Measurements from ENCODE around the gene GPATCH3.
"Not testable (repeated sequence)": the region's sequence is repeated elsewhere in the genome, so short reads cannot be mapped to it uniquely, and the experiment has no call there.

Gene GPATCH3, protein sequence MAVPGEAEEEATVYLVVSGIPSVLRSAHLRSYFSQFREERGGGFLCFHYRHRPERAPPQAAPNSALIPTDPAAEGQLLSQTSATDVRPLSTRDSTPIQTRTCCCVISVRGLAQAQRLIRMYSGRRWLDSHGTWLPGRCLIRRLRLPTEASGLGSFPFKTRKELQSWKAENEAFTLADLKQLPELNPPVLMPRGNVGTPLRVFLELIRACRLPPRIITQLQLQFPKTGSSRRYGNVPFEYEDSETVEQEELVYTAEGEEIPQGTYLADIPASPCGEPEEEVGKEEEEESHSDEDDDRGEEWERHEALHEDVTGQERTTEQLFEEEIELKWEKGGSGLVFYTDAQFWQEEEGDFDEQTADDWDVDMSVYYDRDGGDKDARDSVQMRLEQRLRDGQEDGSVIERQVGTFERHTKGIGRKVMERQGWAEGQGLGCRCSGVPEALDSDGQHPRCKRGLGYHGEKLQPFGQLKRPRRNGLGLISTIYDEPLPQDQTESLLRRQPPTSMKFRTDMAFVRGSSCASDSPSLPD

DNA sequence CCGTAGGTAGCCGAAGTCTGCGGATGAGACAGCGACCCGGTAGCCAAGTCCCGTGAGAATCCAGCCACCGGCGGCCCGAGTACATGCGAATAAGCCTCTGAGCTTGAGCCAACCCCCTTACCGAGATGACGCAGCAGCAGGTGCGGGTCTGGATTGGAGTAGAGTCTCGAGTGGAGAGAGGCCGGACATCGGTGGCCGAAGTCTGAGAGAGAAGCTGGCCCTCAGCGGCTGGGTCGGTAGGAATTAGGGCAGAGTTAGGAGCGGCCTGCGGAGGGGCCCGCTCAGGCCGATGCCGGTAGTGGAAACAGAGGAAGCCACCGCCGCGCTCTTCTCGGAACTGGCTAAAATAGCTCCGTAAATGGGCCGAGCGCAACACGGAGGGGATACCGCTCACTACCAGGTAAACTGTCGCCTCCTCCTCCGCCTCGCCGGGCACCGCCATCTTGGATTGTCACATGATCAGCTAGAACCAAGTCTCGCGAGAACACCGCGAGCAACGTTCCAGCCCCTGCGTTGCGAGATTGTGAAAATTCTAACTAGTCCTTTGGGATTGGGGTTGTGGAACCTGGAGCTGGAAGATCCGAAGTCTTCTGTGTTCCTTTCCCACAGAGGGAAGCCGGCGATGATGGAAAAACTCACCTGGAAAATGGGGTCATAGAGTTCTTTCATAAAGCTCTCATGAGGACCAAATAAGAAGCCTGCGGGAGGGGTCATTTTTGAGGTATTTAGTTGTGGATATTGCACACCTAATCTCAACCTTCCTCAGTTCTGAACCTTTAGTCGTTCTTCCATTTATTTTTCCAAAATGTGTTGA lies at the start of gene GPATCH3:
TSS of gene GPATCH3 (minus strand) at position 467 of the 814 bp plus-strand sequence. CDS start at position 442, 25 bp downstream.
- peak; percentile 92 for DNase-seq

DNA sequence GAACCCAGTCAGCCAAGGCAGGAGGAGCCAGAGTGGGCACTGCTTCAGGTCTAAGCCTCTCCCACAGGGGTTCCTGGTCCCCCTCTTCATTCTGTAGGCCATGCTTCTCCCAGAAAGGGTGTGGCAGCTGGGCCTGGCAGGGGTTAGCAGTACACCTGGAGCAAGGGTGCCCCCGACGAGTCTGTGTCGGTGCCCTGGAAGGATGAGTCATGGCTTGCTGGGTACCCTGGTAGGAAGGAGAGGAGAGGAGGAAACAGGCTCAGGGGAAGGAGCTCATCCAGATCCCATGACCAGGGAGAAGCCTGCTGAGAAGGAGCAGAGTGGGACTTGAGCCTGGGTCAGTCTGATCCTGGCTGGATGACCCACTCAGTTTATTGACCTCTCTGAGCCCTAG lies 49.7 kb upstream of the GPATCH3 start:
- DNase-seq: no peak

DNA sequence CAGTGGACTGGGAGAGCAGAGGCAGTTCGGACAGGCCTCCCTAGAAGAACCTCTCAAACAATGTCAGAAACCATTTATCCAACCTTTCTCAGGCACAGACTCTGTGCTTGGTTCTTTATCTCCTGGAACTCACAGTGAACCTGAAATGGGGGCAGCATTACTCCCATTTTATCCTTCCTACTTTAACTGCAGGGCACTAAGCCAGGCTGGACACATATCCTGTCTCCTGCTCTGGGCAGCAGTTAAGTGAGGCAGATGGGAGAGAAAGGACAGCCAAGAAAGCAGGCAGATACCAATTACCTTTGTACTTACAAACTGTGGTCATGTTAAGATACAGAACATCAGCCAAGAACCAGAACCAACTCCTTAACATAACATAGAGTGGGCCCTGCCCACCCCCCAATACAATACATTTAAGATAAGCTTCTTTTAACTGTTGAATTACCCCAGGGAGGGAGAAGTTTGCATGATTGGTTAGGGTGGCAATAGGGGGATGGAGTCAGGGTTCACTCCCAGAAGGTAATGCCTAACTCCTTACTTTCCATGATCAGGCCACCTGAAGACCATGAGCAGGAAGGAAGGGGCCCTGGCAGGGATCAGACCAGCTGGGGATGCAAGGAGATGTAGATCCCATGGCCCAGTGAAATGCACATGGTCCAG lies 49.1 kb upstream of the GPATCH3 start:
- DNase-seq: no peak

- not testable (repeated sequence) for DNase-seq
Measured at GRCh38 chr1:26948725-26949057, 48.4 kb upstream of the GPATCH3 start.

DNA sequence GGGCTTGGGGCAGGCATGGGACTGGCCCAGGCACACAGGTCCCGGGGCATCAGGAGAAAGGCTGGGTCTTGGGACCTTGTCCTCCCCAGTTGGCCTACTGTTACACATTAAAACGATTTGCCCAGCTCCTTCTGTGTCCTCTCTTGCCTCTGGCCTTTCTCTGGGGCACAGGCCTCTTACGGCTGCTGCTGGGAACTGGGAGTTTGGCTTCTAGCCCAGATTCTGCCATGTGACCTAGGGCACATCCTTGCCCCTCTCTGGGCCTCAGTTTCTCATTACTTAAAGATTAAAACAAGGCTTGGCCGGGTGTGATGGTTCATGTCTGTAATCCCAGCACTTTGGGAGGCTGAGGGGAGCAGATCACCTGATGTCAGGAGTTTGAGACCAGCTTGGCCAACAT lies 46.0 kb upstream of the GPATCH3 start:
- no peak for DNase-seq

- DNase-seq: no peak
Measured at GRCh38 chr1:26945728-26946127, 45.5 kb upstream of the GPATCH3 start.

DNA sequence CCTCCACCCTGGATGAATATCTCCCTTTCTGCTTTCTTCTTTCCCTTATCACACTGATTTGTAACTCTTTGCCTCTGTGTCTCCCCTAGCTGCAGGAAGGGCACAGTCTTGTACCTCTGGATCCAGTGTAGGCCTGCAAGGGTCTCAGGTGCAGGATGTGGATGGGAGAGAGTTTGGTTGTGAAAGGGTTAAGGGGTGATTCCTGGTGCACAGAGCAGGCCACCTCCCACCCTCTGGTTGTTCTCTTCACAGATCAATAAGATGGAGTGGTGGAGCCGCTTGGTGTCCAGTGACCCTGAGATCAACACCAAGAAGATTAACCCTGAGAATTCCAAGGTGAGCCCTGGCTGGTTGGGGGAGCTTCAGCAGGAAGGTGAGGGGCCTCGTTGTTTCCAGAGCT lies 44.9 kb upstream of the GPATCH3 start:
- no peak for DNase-seq

DNA sequence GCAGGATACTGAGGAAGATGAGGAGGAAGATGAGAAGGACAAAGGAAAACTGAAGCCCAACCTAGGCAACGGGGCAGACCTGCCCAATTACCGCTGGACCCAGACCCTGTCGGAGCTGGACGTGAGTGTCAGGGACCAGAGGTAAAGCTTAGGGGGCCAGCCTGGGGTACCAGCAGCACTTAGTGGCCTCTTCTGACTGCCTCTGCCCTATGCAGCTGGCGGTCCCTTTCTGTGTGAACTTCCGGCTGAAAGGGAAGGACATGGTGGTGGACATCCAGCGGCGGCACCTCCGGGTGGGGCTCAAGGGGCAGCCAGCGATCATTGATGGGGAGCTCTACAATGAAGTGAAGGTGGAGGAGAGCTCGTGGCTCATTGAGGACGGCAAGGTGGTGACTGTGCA lies 42.4 kb upstream of the GPATCH3 start:
- DNase-seq: no peak

DNA sequence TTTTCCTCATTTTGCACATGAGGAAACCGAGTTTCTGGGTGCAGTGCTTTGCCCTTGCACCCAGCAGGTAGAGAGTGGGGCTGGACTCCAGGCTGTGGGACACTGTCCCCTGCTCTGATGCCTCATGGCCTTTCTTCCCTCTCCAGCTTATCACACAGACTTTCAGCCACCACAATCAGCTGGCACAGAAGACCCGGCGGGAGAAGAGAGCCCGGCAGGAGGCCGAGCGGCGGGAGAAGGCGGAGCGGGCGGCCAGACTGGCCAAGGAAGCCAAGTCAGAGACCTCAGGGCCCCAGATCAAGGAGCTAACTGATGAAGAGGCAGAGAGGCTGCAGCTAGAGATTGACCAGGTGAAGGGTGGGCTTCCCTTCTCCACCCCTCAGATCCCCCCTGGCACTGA lies 41.0 kb upstream of the GPATCH3 start:
- DNase-seq: no peak

- no peak for DNase-seq
Measured at GRCh38 chr1:26938659-26939025, 38.4 kb upstream of the GPATCH3 start.

DNA sequence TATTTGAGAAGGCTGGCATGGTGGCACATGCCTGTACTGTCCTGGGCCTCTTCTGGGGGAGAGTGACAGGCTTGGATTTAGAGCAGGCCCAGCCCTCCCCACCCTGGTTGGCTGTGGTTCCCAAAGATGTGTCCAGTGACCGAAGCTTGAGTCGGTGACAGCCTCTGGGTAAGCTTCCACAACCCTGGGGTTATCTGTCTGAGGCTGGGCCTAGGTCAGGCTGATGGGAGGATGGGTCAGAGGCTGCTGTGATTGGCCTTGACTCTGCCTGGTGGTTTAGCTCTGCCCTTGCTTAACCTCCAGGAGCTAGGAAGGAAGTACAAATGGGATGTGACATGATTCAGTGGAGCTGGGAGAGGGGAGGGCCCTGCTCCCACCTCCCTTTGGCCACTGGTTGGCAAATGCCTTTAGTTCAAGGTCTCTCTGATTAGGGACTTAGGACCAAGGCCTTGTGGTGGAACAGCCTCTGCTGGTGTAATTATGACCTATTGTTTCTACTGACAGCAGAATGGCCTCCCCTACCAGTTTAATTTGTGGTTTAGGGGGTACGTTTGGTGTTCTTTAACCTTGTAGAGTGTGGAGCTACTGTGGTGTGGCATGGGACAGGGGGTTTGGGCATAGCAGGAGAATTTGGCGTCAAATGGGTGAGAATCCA lies 37.9 kb upstream of the GPATCH3 start:
- no peak for DNase-seq

DNA sequence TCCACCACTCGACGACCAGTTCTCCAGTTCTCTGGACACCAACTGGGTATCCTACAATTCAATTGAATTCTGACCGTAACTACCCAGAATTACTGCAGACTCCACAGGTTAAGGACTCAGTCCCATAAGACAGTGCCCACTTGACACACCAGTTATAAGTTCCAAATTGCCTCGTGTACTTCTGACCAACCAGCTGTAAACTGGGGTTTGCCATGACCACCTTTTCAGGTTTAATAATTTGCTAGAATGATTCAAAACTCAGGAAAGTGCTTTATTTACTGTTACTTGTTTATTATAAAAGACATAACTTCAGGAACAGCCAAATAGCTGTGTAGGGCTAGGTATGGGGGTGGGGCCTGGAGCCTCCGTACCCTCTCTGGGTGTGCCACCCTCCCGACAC lies 36.6 kb upstream of the GPATCH3 start:
- DNase-seq: no peak

- DNase-seq: no peak
Measured at GRCh38 chr1:26932531-26932930, 32.3 kb upstream of the GPATCH3 start.

GRCh38 chr1:26923711-26924110 lies 23.4 kb upstream of the GPATCH3 start:
- no peak for DNase-seq

- no peak for DNase-seq
Measured at GRCh38 chr1:26922901-26923300, 22.6 kb upstream of the GPATCH3 start.

GRCh38 chr1:26922431-26922729 lies 22.1 kb upstream of the GPATCH3 start:
- DNase-seq: no peak

- DNase-seq: peak; percentile 97
Measured at GRCh38 chr1:26921540-26922430, 21.5 kb upstream of the GPATCH3 start, which contains the start of gene NUDC. NUDC (plus strand) TSS chr1:26921743; CDS start chr1:26921849, 106 bp downstream.

GRCh38 chr1:26921126-26921539 lies 20.9 kb upstream of the GPATCH3 start:
- DNase-seq: no peak

GRCh38 chr1:26915204-26915842 lies 15.1 kb upstream of the GPATCH3 start:
- DNase-seq: no peak

GRCh38 chr1:26913754-26914619 lies 13.7 kb upstream of the GPATCH3 start, which contains the start of gene NR0B2:
NR0B2 (minus strand) TSS chr1:26913975; CDS start chr1:26913940, 35 bp downstream.
- DNase-seq: no peak

All from activated CD8-positive, alpha-beta memory T cell treated with anti-CD3 and anti-CD28 coated beads for 24 hours (primary cell).